GM13977 (cell line): Measurements from ENCODE around the gene ERVH48-1.

ENCODE experiments used
- DNase-seq: peaks from one replicate; pipeline ENCODE4 v3.0.0; 2012; ENCODE audit warnings: low spot score
- in situ Hi-C: fragments of 300-500 bp; cut with MboI; formaldehyde crosslinking; loops from one replicate; pipeline ENCODE4 v1.12.0; 2022; ENCODE audit warnings: low sequenced_read_pairs, low pct_unique_long_range_greater_than_20kb, mixed read lengths, inconsistent platforms; ENCODE audit not compliant: unreplicated experiment
- TF ChIP-seq, protein P1 (sequence below): IDR thresholded peaks from 2 replicates; pipeline ENCODE4 v1.5.1; 2012; ENCODE audit warnings: mild to moderate bottlenecking, control low read depth; ENCODE audit not compliant: insufficient read depth; ENCODE audit errors: extremely low read depth, missing control alignments

Gene ERVH48-1

DNA sequence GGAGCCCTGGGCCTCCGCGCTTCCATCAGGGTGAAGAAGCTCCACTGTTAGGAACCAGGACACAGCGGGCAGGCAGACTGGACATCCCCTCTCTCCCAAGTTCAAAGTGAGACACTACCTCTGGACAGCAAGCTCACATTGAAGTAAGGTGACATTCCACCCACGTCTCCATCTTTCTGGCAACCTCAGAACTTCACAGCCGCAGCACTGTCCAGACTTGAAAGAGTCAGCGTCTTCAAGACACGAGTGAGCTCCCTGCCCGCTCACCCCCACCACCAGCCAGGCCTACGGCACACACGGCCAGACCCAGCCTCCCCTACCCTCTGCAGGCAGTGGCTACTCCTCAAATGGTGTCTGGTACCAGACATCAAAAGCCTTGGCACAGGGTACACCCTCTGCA lies 57.2 kb downstream of the ERVH48-1 start:
- in situ Hi-C loops: loop anchor here (5.0 to 10.0 kb wide), 2 partner anchors 49 to 63 kb away; no protein-coding TSS in a partner anchor
- TF ChIP-seq, protein P1, sequence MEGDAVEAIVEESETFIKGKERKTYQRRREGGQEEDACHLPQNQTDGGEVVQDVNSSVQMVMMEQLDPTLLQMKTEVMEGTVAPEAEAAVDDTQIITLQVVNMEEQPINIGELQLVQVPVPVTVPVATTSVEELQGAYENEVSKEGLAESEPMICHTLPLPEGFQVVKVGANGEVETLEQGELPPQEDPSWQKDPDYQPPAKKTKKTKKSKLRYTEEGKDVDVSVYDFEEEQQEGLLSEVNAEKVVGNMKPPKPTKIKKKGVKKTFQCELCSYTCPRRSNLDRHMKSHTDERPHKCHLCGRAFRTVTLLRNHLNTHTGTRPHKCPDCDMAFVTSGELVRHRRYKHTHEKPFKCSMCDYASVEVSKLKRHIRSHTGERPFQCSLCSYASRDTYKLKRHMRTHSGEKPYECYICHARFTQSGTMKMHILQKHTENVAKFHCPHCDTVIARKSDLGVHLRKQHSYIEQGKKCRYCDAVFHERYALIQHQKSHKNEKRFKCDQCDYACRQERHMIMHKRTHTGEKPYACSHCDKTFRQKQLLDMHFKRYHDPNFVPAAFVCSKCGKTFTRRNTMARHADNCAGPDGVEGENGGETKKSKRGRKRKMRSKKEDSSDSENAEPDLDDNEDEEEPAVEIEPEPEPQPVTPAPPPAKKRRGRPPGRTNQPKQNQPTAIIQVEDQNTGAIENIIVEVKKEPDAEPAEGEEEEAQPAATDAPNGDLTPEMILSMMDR: no peak
- no peak for DNase-seq
